ENCODE data around the gene IMPG2. TPM values are rescaled to one million over a fixed set of nuclear protein-coding genes. Genes with fewer than 3 reads are reported as not detected.

Gene IMPG2
- total RNA-seq, 1 experiment from 2014 or later, result 0.13 TPM

- no TSS peak for BruUV-seq (replicated peaks)
- Histone ChIP-seq H3K4me3 (ENCODE audit: low read depth, low read length, poor library complexity, severe bottlenecking) (no peak overlapping the region), H3K36me3 (ENCODE audit: insufficient read depth, low read length, poor library complexity, severe bottlenecking) (no peaks in the 10 kb centered on the region), H3K27ac (ENCODE audit: low read depth, low read length, poor library complexity, severe bottlenecking) (no peak overlapping the region), H3K4me1 (ENCODE audit: insufficient read depth, low read length, poor library complexity, severe bottlenecking) (no peaks in the 10 kb centered on the region), H3K27me3 (replicated peaks; ENCODE audit: insufficient read depth, low read depth, low read length, poor library complexity) (no peaks in the 10 kb centered on the region), H3K9me3 (ENCODE audit: low read depth, low read length, poor library complexity, severe bottlenecking) (no peaks in the 10 kb centered on the region)
- POLR2A ChIA-PET (ENCODE audit: low non-redundant PET), result no interaction called here
- intact Hi-C loops (cut with micrococcal nuclease; ENCODE audit: unreplicated experiment), result loop anchor here (10.0 kb wide), 1 partner anchor 295 kb away; the partner anchor contains the start of gene SENP7
- TF ChIP-seq CTCF (conservative IDR thresholded peaks at IDR 0.05; ENCODE audit: low read depth, low read length) (no peak), EZH2 (IDR thresholded peaks at IDR 0.05; ENCODE audit: borderline replicate concordance, low read depth, low read length, poor library complexity, severe bottlenecking) (no peak)
- CTCF ChIA-PET, result no interaction called here
- DNase-seq (ENCODE audit: low spot score), result no peak
Observed at GRCh38 chr3:101219842-101220560, 100.4 kb downstream of the IMPG2 start.

- H3K4me1 ChIP-seq (ENCODE audit: insufficient read depth, low read length, poor library complexity, severe bottlenecking), result no peaks in the 10 kb centered on the region
- no peaks in the 10 kb centered on the region for H3K27me3 ChIP-seq (replicated peaks; ENCODE audit: insufficient read depth, low read depth, low read length, poor library complexity)
- intact Hi-C loops (cut with micrococcal nuclease; ENCODE audit: unreplicated experiment), result no loop called here
- BruUV-seq (replicated peaks), result no TSS peak
- POLR2A ChIA-PET (ENCODE audit: low non-redundant PET), result no interaction called here
- no peak for DNase-seq (ENCODE audit: low spot score)
- H3K9me3 ChIP-seq (ENCODE audit: low read depth, low read length, poor library complexity, severe bottlenecking), result peaks cover 3% of the 10 kb centered on the region
- H3K4me3 ChIP-seq (ENCODE audit: low read depth, low read length, poor library complexity, severe bottlenecking), result no peak overlapping the region
- TF ChIP-seq CTCF (conservative IDR thresholded peaks at IDR 0.05; ENCODE audit: low read depth, low read length) (no peak), EZH2 (IDR thresholded peaks at IDR 0.05; ENCODE audit: borderline replicate concordance, low read depth, low read length, poor library complexity, severe bottlenecking) (no peak)
- no peaks in the 10 kb centered on the region for H3K36me3 ChIP-seq (ENCODE audit: insufficient read depth, low read length, poor library complexity, severe bottlenecking)
- CTCF ChIA-PET, result no interaction called here
- H3K27ac ChIP-seq (ENCODE audit: low read depth, low read length, poor library complexity, severe bottlenecking), result no peak overlapping the region
Observed at GRCh38 chr3:101217472-101218245, 102.7 kb downstream of the IMPG2 start.

GRCh38 chr3:101216710-101217465, 103.5 kb downstream of the IMPG2 start:
- H3K27ac ChIP-seq (ENCODE audit: low read depth, low read length, poor library complexity, severe bottlenecking), result no peak overlapping the region
- peaks cover 3% of the 10 kb centered on the region for H3K9me3 ChIP-seq (ENCODE audit: low read depth, low read length, poor library complexity, severe bottlenecking)
- H3K36me3 ChIP-seq (ENCODE audit: insufficient read depth, low read length, poor library complexity, severe bottlenecking), result no peaks in the 10 kb centered on the region
- no peak overlapping the region for H3K4me3 ChIP-seq (ENCODE audit: low read depth, low read length, poor library complexity, severe bottlenecking)
- H3K4me1 ChIP-seq (ENCODE audit: insufficient read depth, low read length, poor library complexity, severe bottlenecking), result no peaks in the 10 kb centered on the region
- BruUV-seq (replicated peaks), result no TSS peak
- intact Hi-C loops (cut with micrococcal nuclease; ENCODE audit: unreplicated experiment), result no loop called here
- H3K27me3 ChIP-seq (replicated peaks; ENCODE audit: insufficient read depth, low read depth, low read length, poor library complexity), result no peaks in the 10 kb centered on the region
- POLR2A ChIA-PET (ENCODE audit: low non-redundant PET), result no interaction called here
- CTCF ChIA-PET, result no interaction called here
- no peak for DNase-seq (ENCODE audit: low spot score)
- TF ChIP-seq EZH2 (IDR thresholded peaks at IDR 0.05; ENCODE audit: borderline replicate concordance, low read depth, low read length, poor library complexity, severe bottlenecking) (no peak), CTCF (conservative IDR thresholded peaks at IDR 0.05; ENCODE audit: low read depth, low read length) (no peak)

Measured in A673 (cell line).